Hippocampal formation (tissue), 2 donors: ENCODE measurements around the gene GPR12.
"Not testable (repeated sequence)": the region's sequence is repeated elsewhere in the genome, so short reads cannot be mapped to it uniquely, and the experiment has no call there.

Experiments used
- DNase-seq, 2 donors: peaks; one replicate each; lab custom pipeline; 2025; lab: John Stamatoyannopoulos, UW

GPR12 gene

DNA sequence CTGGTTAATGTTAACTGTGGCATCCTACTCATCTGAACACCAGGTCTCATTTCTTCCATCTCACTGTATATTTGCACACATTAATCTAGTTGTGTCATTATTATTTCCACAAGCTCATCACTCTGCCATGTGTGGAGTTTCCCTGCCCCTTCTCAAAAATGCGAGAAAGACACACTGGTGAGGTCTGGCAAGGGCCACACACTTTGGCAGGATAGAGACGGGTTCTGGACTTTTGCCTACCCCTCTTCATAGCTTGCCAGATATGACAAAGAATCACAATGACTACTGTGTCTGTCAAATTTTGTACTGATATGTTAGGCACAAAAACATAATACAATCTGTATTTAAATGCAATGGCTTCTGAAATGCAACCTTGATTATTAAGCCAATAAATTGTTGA lies 12.9 kb downstream of the GPR12 start:
- no peak for DNase-seq

DNA sequence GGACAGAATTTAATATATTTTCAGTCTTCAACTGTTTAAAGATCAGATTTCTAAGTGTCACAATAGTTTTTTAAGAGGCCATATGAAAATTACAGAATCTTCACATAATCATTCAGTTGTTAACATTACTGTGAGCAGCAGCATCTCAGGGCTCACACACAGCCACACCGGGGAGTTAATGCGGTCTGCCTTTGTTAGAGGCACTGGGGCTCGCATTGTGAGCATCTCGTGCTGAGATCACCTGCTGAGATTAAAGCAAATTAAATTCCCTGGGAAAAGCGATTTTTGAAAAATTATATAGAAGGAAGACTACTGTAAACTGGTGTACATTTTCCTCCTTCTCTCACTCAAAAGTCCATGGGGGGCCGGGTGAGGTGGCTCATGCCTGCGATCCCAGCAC lies 16.6 kb downstream of the GPR12 start:
- DNase-seq: no peak

DNA sequence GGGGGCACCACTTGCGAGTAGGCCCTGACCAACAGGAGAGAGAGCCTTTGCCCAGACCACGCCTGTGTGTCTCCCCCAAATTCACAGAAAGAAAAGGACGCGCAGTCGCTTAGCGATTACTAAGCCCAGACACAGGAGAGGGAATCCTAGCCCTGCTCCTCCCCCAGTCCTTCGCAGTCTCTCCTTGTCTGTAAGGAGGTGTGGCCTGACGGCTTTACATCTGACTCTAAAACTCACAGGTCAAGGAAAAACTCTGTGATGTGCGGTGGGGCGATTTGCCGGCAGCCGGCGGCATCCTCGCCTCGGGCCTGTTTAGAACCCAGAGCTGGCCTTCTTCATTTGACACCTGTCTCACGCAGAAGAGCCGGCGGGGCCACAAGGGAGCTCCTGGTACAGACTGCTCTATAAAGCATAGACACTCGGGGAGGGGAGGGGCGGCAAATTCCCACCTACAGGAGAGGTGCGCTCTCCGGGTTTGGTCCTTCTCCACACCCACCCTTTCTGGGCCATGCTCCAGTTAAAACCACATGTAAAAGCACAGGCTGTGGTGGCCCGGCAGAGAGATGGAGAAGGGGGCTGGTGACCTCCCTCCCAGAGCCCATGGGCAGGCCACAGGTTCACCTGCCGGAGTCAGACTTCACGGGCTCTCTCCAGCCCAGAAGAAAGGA lies 17.8 kb downstream of the GPR12 start:
- no peak for DNase-seq

DNA sequence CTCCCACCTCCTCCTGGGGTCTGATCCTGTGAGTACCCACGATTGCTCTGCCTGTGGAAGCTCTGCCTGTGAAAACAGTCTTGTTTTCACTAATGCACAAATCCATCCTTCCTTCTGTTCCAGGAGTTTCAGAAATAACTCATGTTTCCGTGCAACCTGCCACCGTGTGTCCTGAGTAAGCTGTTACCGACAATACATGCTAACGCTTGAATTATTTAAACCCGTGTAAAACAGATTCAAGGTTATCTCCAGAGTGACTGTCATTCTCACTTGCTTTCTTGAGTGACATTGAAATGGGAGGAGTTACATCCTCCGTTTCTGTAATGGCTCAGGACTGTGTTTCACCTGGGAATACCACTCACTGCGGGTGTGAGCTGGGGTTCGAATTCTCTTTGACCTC lies 24.9 kb downstream of the GPR12 start:
- DNase-seq: no peak

DNA sequence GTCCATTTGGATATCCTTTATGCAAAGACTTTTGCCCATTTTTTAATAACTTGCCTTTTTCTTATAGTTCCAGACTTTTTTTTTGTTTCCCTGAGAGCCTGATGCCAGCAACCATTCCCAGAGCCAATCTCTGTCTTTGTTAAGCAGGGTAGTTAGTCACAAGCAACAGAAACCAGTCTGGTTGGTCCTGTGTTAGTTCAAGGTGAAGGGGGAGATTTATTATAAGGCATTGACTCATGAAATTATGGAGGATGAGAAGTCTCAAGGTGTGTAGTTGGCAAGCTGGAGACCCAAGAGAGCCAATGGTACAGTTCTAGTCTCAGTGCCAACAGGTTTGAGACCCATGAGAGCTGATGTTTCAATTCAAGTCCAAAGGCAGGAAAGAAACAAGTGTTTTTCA lies 33.0 kb downstream of the GPR12 start:
- no peak for DNase-seq

DNA sequence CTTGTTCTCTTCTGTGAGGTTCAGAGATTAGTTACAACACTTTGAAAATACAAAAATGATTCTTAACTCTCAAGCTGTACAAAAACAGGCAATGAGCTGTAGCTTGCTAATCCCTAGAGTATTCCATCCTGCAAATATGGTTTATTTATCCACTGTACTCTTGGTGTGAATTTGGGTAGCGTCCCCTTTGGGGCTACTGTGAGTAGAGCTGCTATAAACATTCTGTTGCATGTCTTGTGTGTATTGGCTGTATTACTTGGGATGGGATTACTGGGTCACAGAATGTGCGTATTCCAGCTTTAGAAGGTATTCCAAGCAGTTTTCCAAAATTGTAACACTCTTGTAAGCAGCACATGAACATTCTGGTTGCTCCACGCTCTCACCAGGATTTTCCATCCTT lies 33.5 kb downstream of the GPR12 start:
- no peak for DNase-seq

DNA sequence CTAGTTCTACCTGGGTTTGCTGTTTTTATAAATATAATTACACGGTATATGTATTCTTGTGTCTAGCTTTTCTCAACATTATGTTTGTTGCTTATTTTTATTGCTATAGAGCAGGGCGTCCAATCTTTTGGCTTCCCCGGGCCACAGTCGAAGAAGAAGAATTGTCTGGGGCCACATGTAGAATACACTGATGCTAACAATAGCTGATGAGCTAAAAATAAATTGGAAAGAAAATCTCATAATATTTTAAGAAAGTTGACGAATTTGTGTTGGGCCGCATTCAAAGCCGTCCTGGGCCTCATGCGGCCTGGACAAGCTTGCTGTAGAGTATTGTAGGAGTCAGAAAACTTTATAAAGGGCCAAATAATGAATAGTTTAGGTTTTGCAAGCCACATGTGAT lies 33.9 kb downstream of the GPR12 start:
- no peak for DNase-seq

DNA sequence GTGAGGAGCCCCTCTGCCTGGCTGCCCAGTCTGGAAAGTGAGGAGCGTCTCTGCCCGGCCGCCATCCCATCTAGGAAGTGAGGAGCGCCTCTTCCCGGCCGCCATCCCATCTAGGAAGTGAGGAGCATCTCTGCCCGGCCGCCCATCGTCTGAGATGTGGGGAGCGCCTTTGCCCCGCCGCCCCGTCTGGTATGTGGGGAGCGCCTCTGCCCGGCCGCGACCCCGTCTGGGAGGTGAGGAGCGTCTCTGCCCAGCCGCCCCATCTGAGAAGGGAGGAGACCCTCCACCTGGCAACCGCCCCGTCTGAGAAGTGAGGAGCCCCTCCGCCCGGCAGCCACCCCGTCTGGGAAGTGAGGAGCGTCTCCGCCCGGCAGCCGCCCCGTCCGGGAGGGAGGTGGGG lies 37.0 kb downstream of the GPR12 start:
- not testable (repeated sequence) for DNase-seq

DNA sequence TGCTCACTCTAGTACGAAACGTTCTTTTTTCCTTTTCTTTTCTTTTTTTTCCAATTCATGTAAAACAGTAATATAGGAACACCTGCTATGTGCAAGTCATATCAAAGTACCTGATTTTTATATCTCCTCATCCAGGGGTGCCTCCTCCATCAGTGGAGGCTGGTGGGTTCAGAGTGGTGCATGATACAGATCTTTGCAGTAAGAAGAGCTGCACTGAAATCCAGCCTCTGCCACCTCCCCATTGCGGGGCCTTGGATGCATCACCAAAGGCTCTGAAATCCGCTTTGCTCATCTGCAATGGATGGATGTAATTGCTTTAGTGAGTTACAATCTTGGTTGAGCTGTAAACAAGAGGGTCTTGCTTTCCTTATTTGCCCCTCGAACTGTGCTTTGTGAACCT lies 38.3 kb downstream of the GPR12 start:
- no peak for DNase-seq

DNA sequence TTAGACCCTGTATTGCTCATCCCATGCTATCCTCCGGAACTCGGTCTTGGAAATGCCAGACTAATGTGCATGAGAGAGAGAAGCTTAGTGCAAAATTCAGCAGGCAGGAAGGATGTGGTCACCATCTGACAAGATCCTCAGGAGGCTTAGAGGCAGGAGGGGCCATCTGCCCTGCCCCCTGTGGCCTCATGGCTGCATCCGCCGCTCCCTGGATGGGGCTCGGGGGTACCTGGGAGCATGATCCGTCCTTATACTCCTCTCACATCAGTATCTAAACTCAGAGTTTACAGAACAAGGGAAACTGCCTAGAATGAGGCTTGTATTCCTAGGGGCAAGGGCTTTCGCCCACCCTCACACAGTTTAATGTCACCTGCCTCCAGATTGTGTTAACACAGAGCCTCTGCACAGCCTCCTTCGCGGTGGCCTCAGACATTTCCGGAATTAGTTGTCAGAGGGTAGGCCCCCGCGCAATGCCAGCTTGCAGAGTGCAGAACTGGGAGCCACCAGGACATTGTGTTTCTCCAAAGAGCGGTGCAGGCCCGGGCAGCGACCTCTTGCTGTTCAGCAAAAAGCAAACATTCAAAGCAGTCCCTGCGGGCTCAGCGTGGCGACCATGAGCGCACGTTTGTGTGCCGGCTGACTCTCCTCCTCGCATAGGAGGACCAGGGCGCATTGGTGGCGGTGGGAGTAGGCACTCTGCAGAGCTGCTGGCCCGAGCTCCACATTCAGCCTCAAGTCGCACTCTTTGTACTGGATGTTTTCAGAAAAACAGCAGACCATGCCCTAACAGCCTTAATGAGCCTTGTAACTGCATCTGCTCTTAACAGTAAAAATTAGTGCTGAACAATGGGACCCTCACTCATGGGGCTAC lies 39.1 kb downstream of the GPR12 start:
- peak in 1 of 2 donors; percentile 9 for DNase-seq

DNA sequence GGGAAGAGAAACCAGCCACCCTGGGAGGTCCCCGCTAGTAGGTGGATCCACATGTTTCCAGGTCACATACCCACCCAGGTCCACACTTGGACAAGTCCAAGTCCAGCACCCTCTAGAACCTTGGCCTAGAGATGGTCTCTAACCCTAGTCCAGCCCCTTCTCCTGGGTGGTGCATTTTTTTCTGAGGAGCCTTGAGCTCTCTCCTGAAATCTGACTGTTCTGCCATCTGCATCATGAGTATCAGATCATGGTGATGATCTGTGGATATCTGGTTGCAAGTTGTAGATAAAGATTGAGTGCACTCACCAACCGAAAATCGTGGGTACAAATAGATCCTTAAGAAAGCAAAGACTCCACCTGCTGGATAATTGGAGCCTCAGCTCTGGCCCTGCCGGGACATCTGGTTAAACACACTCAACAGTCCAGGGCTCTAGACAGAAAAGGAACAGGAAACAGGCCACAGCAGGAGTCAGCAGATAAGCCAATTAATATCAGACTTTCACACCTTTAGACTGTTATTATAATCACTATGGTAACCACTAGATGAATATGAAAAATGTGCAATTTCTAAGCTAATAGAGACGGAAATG lies 41.1 kb downstream of the GPR12 start:
- no peak for DNase-seq

DNA sequence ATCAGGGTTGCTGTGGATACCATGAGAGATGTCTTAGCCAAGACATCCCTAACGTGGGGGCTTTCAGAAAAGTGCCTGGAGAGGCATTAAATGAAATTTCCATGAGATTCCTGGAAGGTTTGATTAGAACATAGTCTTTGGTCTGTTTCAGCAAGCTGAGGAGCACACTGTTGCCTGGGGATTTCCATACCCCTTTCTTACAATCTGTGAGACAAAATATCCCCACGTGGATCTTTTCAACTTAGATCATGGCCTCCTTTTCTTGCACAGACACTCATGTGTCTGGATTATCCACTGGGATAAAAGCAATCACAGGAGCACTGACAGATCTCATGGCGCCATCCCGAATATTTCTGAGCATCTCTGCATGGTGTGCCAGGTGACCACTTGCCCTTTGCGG lies 41.7 kb downstream of the GPR12 start:
- DNase-seq: no peak

DNA sequence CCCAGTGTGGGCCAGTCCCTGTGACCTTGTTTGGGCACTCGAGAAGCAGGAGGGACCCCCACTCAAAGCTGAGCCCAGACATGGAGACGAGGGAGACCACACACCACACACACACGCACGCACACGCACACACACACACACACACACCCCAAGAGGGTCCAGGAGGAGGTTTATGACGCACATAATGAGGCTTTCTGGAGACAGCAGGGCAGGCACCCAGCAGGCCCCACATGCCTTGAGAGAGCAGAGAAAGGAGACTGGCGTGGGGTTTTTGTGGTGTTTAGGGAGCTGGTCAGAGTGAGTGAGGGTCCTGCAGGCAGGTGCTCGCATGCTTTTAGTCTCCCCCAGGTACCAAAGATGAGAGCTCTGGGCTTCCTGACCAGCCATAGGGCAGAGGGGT lies 42.4 kb downstream of the GPR12 start:
- no peak for DNase-seq

DNA sequence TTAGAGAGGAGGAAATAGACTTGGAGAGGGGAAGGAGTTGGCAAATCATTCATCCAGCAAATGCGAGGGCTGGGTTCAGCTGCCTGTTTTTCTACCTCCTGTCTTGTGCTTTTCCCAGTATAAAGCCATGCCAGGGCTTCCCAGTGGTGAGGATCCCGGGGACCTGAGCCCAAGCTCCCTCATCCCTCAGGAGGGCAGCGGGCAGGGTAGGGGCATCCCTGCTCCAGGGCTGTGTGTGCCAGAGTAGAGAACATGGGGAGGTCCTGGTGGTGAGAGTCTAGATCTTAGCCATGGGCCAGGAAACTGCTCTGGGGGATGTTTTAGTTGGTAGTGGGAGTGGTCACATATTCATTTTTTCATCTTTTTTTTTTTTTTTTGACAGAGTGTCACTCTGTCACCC lies 43.6 kb downstream of the GPR12 start:
- no peak for DNase-seq

DNA sequence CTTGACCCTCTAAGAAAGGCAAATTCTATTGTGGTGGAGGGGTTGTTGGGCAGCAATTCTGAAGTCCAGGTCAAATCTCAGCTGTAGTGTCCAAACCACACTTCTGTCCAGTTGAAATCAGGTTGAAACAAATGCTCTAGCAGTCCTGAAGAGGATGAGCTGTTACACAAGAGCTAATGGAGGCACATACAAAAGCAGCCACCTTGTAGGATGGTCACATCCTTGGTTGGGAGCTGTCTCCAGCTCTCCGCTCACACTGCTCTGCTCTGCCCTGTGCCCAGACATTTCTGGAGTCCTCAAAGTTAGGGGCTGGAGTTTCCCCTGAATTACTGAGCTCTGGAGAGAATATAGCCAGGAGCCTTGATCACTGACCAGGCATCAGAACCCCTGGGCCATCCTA lies 47.2 kb downstream of the GPR12 start:
- DNase-seq: no peak

DNA sequence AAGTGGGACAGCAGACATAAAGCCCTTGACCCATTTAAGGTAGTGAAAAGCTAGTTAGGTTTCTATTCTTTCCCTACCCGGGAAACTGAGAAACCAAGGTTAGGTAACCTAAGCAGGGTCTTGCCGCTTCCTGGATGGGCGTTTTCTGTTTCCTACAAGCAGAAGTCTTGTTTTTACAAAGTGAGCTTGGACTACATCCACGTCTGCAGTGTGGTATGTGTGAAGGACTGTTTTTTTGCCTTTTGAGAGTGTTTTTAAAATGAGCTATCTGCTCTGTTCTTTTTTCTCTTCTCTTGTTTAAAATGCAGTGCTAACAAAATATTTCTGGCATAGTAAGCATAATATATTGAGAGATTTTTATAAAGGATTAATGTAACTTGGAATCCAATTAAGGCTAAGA lies 49.4 kb downstream of the GPR12 start:
- peak in 1 of 2 donors; percentile 16 for DNase-seq

DNA sequence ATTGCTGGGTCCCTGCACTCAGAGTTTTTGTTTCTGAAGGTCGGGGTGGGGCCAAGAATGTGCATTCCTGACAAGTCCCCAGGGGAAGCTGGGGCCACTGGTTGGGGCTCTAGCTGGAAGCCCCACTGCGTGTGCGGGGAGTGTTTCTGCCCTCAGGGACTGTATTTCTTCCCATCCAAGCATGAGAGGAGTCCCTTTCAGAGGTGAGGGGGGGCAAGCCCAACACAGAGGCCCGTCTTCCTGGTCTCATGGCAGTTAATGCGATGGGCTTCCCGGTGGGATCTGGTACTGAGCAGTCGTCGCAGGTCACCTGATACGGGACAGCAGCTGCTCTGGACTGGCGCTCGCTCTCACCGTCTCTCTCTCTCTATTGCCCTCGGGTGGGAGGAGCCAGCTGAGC lies 50.4 kb downstream of the GPR12 start:
- DNase-seq: no peak

DNA sequence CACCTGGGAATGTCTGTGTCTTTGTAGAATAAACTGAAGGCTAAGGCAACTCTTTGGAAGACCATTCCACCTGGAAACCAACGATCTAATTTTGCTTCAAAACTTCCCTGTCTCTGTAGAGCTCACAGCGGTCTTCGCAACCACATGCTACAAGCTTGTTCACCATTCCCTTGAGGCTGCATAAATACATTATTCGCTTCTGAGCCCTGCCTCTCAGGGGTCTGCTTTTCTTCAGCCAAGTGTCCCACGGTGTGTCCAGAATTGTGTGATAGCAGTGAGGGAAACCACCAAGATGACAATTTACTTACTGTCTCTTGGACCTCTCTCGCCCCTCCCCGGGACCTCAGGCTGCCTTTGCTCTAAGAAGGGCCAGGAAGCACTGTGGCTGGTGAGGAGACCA lies 51.1 kb downstream of the GPR12 start:
- DNase-seq: no peak

DNA sequence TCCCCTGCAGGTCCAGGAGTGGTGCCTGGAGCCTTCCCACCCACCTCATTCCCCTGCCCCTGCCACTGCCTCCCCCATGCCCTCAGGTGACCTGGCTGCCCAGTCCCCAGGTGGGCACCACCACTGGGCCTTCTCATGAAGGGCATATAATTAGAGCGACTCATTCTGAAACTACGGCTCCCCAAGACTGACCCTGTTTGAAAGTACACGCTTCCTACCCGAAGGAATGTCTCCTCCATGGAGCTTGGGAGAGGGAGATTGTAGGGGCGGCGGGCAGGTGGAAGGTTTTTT lies 52.6 kb downstream of the GPR12 start:
- DNase-seq: no peak

DNA sequence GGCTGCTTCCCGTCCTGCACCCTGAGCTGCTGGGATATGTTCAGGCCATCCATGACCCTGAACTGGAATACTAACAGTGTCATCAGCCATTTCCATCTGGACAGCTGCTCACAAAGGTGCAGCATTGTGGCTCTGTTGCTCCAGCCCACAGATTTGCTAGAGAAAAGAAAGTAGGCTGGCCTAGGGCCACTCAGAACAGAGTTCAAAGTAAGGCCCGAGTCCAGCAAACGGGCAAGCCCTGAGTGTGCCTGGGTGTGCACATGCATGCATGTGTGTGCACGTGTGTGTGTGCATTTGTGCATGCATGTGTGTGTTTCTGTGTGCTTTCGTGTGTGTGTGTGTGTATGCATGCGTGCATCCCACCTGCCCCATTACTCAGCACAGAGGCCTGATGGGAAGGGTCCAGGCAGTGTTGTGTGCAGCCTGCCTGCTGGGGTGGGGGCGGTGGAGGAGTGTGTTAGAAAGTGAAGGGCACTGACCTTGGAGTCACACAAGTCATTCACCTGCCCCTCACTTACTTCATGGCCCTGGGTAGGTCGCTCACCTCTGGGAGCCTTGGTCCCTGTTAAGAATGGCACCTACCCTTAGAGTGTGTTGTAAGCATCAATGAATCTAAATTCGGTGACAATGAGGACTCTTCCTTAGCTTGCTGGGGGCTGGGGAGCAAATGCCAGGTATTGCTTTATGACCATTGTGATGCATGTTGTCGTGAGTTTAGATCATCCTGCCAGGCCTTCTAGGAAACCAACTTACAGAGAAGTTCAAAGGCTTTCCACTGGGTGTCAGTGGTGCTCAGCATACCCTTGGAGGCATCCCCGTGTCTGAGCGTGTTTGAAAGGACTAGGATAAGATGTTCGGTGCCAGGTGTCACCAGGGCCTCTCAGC lies 53.2 kb downstream of the GPR12 start:
- peak; percentile 15 to 48 for DNase-seq

DNA sequence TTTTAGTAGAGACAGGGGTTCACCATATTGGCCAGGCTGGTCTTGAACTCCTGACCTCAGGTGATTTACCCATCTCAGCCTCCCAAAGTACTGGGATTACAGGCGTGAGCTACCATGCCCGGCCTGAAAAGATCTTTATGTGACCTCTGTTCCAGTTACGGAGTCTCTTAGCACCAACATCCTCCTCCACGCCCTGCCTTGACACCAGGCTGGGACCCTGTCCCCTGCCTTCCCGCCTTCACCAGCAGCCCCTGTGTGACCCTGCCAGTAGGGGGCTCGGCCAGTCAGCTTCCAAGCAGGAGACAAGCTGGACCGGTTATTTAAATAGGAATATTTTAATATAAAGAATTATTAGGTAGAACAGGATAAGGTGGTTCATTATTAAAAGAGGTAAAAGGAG lies 54.2 kb downstream of the GPR12 start:
- no peak for DNase-seq

DNA sequence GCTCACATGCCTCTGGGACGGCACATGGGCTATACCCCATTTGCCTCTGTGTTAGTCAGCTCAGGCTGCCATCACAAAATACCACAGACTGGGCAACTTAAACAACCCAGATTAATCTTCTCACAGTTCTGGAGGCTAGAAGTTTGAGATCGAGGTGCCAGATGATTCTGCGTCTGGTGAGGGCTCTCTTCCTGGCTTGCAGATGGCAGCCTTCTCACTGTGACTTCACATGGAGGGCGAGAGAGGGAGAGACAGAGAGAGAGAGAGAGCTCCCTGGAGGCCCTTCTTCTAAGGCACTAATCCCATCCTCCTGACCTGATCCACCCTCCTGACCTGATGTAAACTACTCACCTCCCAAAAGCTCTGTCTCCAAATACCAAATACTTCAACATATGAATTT lies 55.0 kb downstream of the GPR12 start:
- no peak for DNase-seq
